Body of pancreas (tissue), 4 donors: ENCODE data around the gene TAF11L3. TPM values are rescaled to one million over a fixed set of nuclear protein-coding genes. Genes with fewer than 3 reads are reported as not detected.
"Not testable (repeated sequence)": the region's sequence is repeated elsewhere in the genome, so short reads cannot be mapped to it uniquely, and the experiment has no call there.

Experiments
- ATAC-seq: fragments of 150-250 bp; one replicate; pipeline ENCODE4 v1.9.1; 2016
- DNase-seq, 4 donors: peaks; one replicate each; pipeline ENCODE4 v3.0.0-alpha.2; 2019
- H3K27ac ChIP-seq, 4 donors: fragments of 200-600 bp; sonication (generic); 1 replicate in 3 of 4; 2 replicates in 1 of 4; pipeline versions ENCODE4 v1.5.1 to v1.6.1; 2016 to 2019; ENCODE audit warnings: mild to moderate bottlenecking in 1 of 4, mixed read lengths in 1 of 4, moderate library complexity in 1 of 4
- H3K27me3 ChIP-seq, 2 donors: fragments of 200-600 bp; sonication (generic); one replicate each; pipeline ENCODE4 v1.6.0; 2016; ENCODE audit warnings: mild to moderate bottlenecking in 1 of 2
- H3K36me3 ChIP-seq, 2 donors: fragments of 200-600 bp; sonication (generic); replicated peaks in 1 of 2; 2 replicates each; pipeline ENCODE4 v1.5.1; 2016; ENCODE audit warnings: low read depth in 2 of 2; ENCODE audit not compliant: insufficient read depth in 1 of 2
- H3K4me1 ChIP-seq: fragments of 200-600 bp; sonication (generic); one replicate; pipeline ENCODE4 v1.6.0; 2016
- H3K4me3 ChIP-seq, 2 donors: fragments of 200-600 bp; sonication (generic); 1 replicate in 1 of 2; 2 replicates in 1 of 2; pipeline ENCODE4 v1.5.1; 2016 to 2019
- H3K9me3 ChIP-seq, 3 donors: fragments of 200-600 bp; sonication (generic); 1 replicate in 2 of 3; 2 replicates in 1 of 3; pipeline ENCODE4 v1.5.1; 2016
- POLR2A ChIP-seq, 3 donors: fragments of 450-650 bp; IDR thresholded peaks; one replicate each; pipeline ENCODE4 v1.6.1; 2016; ENCODE audit warnings: antibody characterized with exemption in 3 of 3, mild to moderate bottlenecking in 2 of 3
- WGBS, 2 donors: methylation state at CpG; one replicate each; pipeline ENCODE4 v1.1.5; 2017; 5-methylcytosine and 5-hydroxymethylcytosine counted together
- intact Hi-C: fragments of 100-400 bp; cut with DNase I; formaldehyde crosslinking; loops from one replicate; pipeline ENCODE4 v1.15.1; 2023
- small RNA-seq: library from RNA; depleted of rRNA; stranded (forward); fragments of <200 nt; gene quantifications from one replicate; pipeline ENCODE3, GENCODE V24; 2016
- total RNA-seq, 2 donors: library from RNA; depleted of rRNA; stranded (reverse); fragments of >200 nt; gene quantifications; one replicate each; pipeline ENCODE4 v1.1.0, GENCODE V29; 2016
- TF ChIP-seq, protein P1 (sequence below), 7 experiments: fragments of 450-650 bp in 4 of 7; fragments of 200-600 bp in 3 of 7; sonication (generic) in 3 of 7; IDR thresholded peaks; one replicate each; pipeline ENCODE4 v1.5.1; 2016 to 2019; ENCODE audit warnings: antibody characterized with exemption in 7 of 7

Gene TAF11L3
- total RNA-seq, 2 donors from 2014 or later: not detected

DNA sequence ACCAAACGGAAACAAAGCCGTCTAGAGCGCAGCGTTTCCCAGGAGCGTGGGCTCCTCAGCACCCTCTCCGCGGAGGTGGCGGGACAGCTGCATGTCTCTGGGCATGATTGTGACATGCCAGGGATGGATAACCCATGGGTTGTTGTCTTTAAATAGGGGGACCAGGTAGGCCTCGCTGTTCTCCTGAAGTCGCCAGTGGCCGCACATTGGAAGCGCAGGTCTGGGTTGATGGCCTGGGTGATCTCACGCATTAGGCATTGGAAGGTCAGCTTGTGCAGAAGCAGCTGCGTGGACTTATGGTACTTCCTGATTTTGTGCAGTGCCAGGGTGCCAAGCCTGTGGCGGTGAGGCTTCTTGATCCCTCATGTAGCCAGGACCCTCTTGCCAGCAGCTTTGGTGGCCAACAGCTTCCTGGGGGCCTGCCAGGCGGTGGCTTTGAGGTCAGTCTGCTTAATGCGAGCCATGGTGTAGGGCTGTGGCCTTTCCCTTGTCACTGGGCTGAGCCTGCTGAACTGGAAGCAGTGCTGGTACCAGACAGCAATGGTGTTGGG lies 6.3 kb upstream of the TAF11L3 start:
- ATAC-seq: no peak
- intact Hi-C loops: no loop called here
- Histone ChIP-seq H3K27ac (no peak overlapping the region), H3K4me3 (no peak overlapping the region), H3K36me3 (no peaks in the 10 kb centered on the region), H3K27me3 (no peaks in the 10 kb centered on the region), H3K4me1 (no peaks in the 10 kb centered on the region), H3K9me3 (no peaks in the 10 kb centered on the region)
- 80 to 84% methylated on average over 10 to 17 of the region's 17 CpGs for WGBS, 2 donors
- no peak for TF ChIP-seq POLR2A (IDR thresholded peaks at IDR 0.05)
- TF ChIP-seq, protein P1, sequence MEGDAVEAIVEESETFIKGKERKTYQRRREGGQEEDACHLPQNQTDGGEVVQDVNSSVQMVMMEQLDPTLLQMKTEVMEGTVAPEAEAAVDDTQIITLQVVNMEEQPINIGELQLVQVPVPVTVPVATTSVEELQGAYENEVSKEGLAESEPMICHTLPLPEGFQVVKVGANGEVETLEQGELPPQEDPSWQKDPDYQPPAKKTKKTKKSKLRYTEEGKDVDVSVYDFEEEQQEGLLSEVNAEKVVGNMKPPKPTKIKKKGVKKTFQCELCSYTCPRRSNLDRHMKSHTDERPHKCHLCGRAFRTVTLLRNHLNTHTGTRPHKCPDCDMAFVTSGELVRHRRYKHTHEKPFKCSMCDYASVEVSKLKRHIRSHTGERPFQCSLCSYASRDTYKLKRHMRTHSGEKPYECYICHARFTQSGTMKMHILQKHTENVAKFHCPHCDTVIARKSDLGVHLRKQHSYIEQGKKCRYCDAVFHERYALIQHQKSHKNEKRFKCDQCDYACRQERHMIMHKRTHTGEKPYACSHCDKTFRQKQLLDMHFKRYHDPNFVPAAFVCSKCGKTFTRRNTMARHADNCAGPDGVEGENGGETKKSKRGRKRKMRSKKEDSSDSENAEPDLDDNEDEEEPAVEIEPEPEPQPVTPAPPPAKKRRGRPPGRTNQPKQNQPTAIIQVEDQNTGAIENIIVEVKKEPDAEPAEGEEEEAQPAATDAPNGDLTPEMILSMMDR (IDR thresholded peaks at IDR 0.05): no peak
- DNase-seq: no peak

DNA sequence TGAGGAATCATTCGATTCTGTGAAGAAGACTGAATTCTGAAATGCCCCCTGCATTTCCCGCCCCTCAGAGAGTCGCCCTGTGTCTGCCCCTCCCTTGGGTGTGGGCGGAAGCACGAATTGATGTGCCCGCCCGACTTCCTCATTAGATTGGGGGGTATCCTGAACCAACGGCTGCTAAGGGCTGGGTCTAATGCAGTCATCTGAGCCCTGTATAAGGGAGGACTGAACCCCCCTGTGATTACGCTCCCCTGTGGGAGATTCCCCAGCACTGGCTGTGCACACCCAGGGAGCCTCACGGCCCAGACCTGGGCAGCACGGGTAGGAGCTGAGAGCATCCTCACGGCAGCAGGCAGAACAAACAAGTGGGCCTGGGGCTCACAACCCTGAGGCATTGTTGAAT lies 641 bp upstream of the TAF11L3 start:
- ATAC-seq, H3K4me3 ChIP-seq, H3K9me3 ChIP-seq, H3K36me3 ChIP-seq, H3K4me1 ChIP-seq, H3K27ac ChIP-seq, H3K27me3 ChIP-seq, intact Hi-C loops: not testable (repeated sequence)
- peak in 1 of 4 donors; percentile 22 for DNase-seq
- WGBS, 2 donors: 68% methylated on average over 10 to 12 of the region's 12 CpGs

DNA sequence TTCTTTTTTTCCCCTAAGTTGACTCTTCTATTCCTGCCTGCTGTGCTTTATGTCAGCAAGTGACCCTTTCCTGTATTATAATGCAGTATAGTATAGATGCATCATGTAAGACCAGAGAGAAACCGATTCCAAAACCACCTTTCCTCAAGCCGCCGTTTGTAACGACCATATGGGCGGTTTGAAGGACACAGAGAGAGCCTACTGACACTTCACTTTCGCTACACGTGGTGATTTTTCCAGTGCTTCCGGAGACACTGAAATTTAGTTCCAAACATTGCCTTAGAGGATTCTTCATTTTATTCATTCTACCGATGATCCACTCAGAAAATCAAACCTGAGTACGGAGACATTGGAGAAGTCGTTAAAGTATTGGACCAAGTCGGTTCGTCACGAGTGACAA lies 1.3 kb downstream of the TAF11L3 start:
- H3K4me1 ChIP-seq, ATAC-seq, DNase-seq, H3K9me3 ChIP-seq, H3K27me3 ChIP-seq, H3K4me3 ChIP-seq, H3K27ac ChIP-seq, intact Hi-C loops, H3K36me3 ChIP-seq: not testable (repeated sequence)
- 83 to 87% methylated on average over 9 of the region's 14 CpGs for WGBS, 2 donors

DNA sequence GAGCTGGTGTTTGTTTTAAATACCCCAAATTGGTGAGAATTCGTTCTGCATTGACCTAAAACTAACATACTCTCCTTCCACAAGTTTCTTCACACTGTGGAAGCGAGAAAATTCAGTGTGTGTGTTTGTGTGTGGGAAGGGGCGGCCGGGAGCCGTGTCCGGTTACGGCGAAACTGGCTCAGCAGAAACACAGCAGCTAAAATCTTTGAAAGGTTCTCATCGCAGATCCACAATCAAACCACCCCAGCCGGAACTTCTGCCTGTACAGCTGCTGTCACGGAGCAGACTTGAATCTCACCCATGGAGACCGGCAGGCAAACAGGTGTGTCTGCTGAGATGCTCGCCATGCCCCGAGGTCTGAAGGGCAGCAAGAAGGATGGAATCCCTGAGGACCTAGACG lies 3.3 kb downstream of the TAF11L3 start, which contains the start of gene TAF11L4:
Gene TAF11L4, plus strand, starts transcription at position 301 of the 400 bp plus-strand sequence.
- H3K36me3 ChIP-seq, H3K4me1 ChIP-seq, H3K4me3 ChIP-seq, DNase-seq, ATAC-seq, intact Hi-C loops, H3K9me3 ChIP-seq, H3K27ac ChIP-seq, H3K27me3 ChIP-seq: not testable (repeated sequence)
- WGBS, 2 donors: no CpG with 5 or more reads among the region's 15 CpGs

DNA sequence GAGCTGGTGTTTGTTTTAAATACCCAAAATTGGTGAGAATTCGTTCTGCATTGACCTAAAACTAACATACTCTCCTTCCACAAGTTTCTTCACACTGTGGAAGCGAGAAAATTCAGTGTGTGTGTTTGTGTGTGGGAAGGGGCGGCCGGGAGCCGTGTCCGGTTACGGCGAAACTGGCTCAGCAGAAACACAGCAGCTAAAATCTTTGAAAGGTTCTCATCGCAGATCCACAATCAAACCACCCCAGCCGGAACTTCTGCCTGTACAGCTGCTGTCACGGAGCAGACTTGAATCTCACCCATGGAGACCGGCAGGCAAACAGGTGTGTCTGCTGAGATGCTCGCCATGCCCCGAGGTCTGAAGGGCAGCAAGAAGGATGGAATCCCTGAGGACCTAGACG lies 6.8 kb downstream of the TAF11L3 start, which contains the start of gene TAF11L5:
Gene TAF11L5, plus strand, starts transcription at position 301 of the 400 bp plus-strand sequence.
- intact Hi-C loops, H3K27ac ChIP-seq, H3K4me1 ChIP-seq, H3K9me3 ChIP-seq, H3K27me3 ChIP-seq, DNase-seq, H3K4me3 ChIP-seq, ATAC-seq, H3K36me3 ChIP-seq: not testable (repeated sequence)
- WGBS, 2 donors: no CpG with 5 or more reads among the region's 15 CpGs

DNA sequence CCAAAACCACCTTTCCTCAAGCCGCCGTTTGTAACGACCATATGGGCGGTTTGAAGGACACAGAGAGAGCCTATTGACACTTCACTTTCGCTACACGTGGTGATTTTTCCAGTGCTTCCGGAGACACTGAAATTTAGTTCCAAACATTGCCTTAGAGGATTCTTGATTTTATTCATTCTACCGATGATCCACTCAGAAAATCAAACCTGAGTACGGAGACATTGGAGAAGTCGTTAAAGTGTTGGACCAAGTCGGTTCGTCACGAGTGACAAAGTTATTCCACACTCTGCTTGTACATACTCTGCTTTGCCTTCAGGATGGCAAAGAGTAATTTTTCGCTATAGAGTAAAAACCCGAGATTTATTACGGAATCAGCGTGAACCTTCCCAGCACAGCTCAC lies 8.3 kb downstream of the TAF11L3 start:
- H3K27ac ChIP-seq, H3K4me1 ChIP-seq, ATAC-seq, H3K27me3 ChIP-seq, H3K4me3 ChIP-seq, intact Hi-C loops, H3K36me3 ChIP-seq, H3K9me3 ChIP-seq: not testable (repeated sequence)
- peak in 3 of 4 donors; percentile 19 to 35 (median 25) for DNase-seq
- WGBS, 2 donors: 79 to 84% methylated on average over 13 of the region's 17 CpGs

DNA sequence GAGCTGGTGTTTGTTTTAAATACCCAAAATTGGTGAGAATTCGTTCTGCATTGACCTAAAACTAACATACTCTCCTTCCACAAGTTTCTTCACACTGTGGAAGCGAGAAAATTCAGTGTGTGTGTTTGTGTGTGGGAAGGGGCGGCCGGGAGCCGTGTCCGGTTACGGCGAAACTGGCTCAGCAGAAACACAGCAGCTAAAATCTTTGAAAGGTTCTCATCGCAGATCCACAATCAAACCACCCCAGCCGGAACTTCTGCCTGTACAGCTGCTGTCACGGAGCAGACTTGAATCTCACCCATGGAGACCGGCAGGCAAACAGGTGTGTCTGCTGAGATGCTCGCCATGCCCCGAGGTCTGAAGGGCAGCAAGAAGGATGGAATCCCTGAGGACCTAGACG lies 10.2 kb downstream of the TAF11L3 start, which contains the start of gene TAF11L6:
Gene TAF11L6, plus strand, starts transcription at position 301 of the 400 bp plus-strand sequence.
- ATAC-seq, H3K4me3 ChIP-seq, H3K36me3 ChIP-seq, H3K4me1 ChIP-seq, H3K27ac ChIP-seq, intact Hi-C loops, H3K27me3 ChIP-seq, DNase-seq, H3K9me3 ChIP-seq: not testable (repeated sequence)
- no CpG with 5 or more reads among the region's 15 CpGs for WGBS, 2 donors

Small RNAs within 50 kb of the gene (small RNA-seq; reads per million reads assigned to genes)
- not detected for gene AC106774.3

Other genes starting within 250 kb of the TAF11L3 start
- gene TAF11L2, start 20.1 kb upstream of the TAF11L3 start, total RNA-seq: not detected
- not detected for gene TAF11L4, start 3.4 kb downstream of the TAF11L3 start, total RNA-seq
- gene TAF11L5, start 6.9 kb downstream of the TAF11L3 start, total RNA-seq: not detected
- gene TAF11L6, start 10.3 kb downstream of the TAF11L3 start, total RNA-seq: not detected
- not detected for gene TAF11L7, start 67.4 kb downstream of the TAF11L3 start, total RNA-seq
- not detected for gene TAF11L8, start 72.6 kb downstream of the TAF11L3 start, total RNA-seq
- not detected for gene TAF11L9, start 76.0 kb downstream of the TAF11L3 start, total RNA-seq
- gene TAF11L10, start 79.5 kb downstream of the TAF11L3 start, total RNA-seq: not detected
- gene TAF11L11, start 85.8 kb downstream of the TAF11L3 start, total RNA-seq: not detected
- not detected for gene TAF11L12, start 92.0 kb downstream of the TAF11L3 start, total RNA-seq
- not detected for gene TAF11L13, start 113.7 kb downstream of the TAF11L3 start, total RNA-seq
- gene TAF11L14, start 116.1 kb downstream of the TAF11L3 start, total RNA-seq: not detected